HepG2 (cell line): Measurements from ENCODE around the gene MXD1. TPM values are rescaled to one million over a fixed set of nuclear protein-coding genes. Genes with fewer than 3 reads are reported as not detected.
A peak's percentile ranks its signal among the peaks of the same experiment; 100 is the strongest.

ENCODE experiments used
- ATAD3A ChIP-seq: sonication (generic); formaldehyde crosslinking; IDR thresholded peaks from 2 replicates; pipeline ENCODE4 v1.4.0; 2020; ENCODE audit warnings: missing genetic modification reagents
- ATRX ChIP-seq: sonication (generic); formaldehyde crosslinking; IDR thresholded peaks from 2 replicates; pipeline ENCODE4 v1.4.0; 2020; ENCODE audit warnings: missing genetic modification reagents, borderline replicate concordance
- EP300 ChIP-seq, 3 experiments: sonication (generic) in 1 of 3; formaldehyde crosslinking in 1 of 3; IDR thresholded peaks; 2 replicates each; pipeline versions ENCODE4 v1.5.1 to v1.6.1; 2011 to 2020; ENCODE audit warnings: low read depth in 2 of 3, low read length in 2 of 3, borderline replicate concordance in 1 of 3, improper control_type of control experiment in 1 of 3, mild to moderate bottlenecking in 1 of 3, missing genetic modification reagents in 1 of 3, moderate library complexity in 1 of 3
- ETV5 ChIP-seq: IDR thresholded peaks from 2 replicates; pipeline ENCODE4 v1.6.1; 2018; ENCODE audit warnings: missing biosample characterization, missing genetic modification reagents, inconsistent platforms, borderline replicate concordance
- HNRNPL ChIP-seq: fragments of 200-400 bp; formaldehyde crosslinking; IDR thresholded peaks from 2 replicates; pipeline ENCODE4 v1.6.1; 2017; ENCODE audit warnings: mild to moderate bottlenecking, low read depth, low read length
- PATZ1 ChIP-seq: sonication (generic); formaldehyde crosslinking; IDR thresholded peaks from 2 replicates; pipeline ENCODE4 v1.4.0; 2020; ENCODE audit warnings: missing genetic modification reagents
- SP140L ChIP-seq: sonication (generic); formaldehyde crosslinking; IDR thresholded peaks from 2 replicates; pipeline ENCODE4 v1.4.0; 2020; ENCODE audit warnings: missing genetic modification reagents, borderline replicate concordance
- TFDP1 ChIP-seq: IDR thresholded peaks from 2 replicates; pipeline ENCODE4 v1.6.1; 2016; ENCODE audit warnings: missing compliant biosample characterization, missing genetic modification reagents, borderline replicate concordance
- ZBTB37 ChIP-seq: sonication (generic); formaldehyde crosslinking; IDR thresholded peaks from 2 replicates; pipeline ENCODE4 v1.4.0; 2020; ENCODE audit warnings: mild to moderate bottlenecking, missing genetic modification reagents
- ZFYVE20 ChIP-seq: sonication (generic); formaldehyde crosslinking; IDR thresholded peaks from 2 replicates; pipeline ENCODE4 v1.8.0; 2023; ENCODE audit warnings: low read depth, mild to moderate bottlenecking, moderate library complexity, missing genetic modification reagents, borderline replicate concordance
- ZNF432 ChIP-seq: sonication (generic); formaldehyde crosslinking; IDR thresholded peaks from 2 replicates; pipeline ENCODE4 v1.5.0; 2020; ENCODE audit warnings: missing genetic modification reagents, mild to moderate bottlenecking, borderline replicate concordance
- ZNF468 ChIP-seq: sonication (generic); formaldehyde crosslinking; IDR thresholded peaks from 2 replicates; pipeline ENCODE4 v1.8.0; 2022; ENCODE audit warnings: mild to moderate bottlenecking, moderate library complexity, missing genetic modification reagents
- ZNF512 ChIP-seq: sonication (generic); formaldehyde crosslinking; IDR thresholded peaks from 2 replicates; pipeline ENCODE4 v1.4.0; 2020; ENCODE audit warnings: mild to moderate bottlenecking, missing genetic modification reagents
- ZNF543 ChIP-seq: sonication (generic); formaldehyde crosslinking; IDR thresholded peaks from 2 replicates; pipeline ENCODE4 v1.4.0; 2020; ENCODE audit warnings: mild to moderate bottlenecking, missing genetic modification reagents
- ZNF605 ChIP-seq: sonication (generic); formaldehyde crosslinking; IDR thresholded peaks from 2 replicates; pipeline ENCODE4 v1.8.0; 2022; ENCODE audit warnings: mild to moderate bottlenecking, missing genetic modification reagents
- ZNF691 ChIP-seq: sonication (generic); formaldehyde crosslinking; IDR thresholded peaks from 2 replicates; pipeline ENCODE4 v1.4.0; 2020; ENCODE audit warnings: missing genetic modification reagents, low read depth, mild to moderate bottlenecking, borderline replicate concordance
- ZNF83 ChIP-seq: sonication (generic); formaldehyde crosslinking; IDR thresholded peaks from 2 replicates; pipeline ENCODE4 v1.4.0; 2020; ENCODE audit warnings: missing genetic modification reagents, mild to moderate bottlenecking, borderline replicate concordance
- polyA plus RNA-seq, 8 experiments: library from polyadenylated mRNA; depleted of rRNA in 3 of 8; stranded (reverse) in 7 of 8; unstranded in 1 of 8; fragments of >200 nt; fragmentation: Illumina TruSeq in 4 of 8; extraction: Trizol in 4 of 8; gene quantifications; 2 replicates each; pipeline versions ENCODE4 v1.2.1 to v1.2.3, GENCODE V29; 2011 to 2016; ENCODE audit warnings: low read depth in 4 of 8, missing spikeins in 1 of 8, mixed read lengths in 1 of 8; ENCODE audit not compliant: insufficient read depth in 1 of 8
- total RNA-seq, 5 experiments: library from RNA; depleted of rRNA; stranded (reverse); fragments of >200 nt; fragmentation: Illumina TruSeq; extraction: Trizol; gene quantifications; 2 replicates each; pipeline ENCODE4 v1.2.3, GENCODE V29; 2016; ENCODE audit warnings: low read depth in 1 of 5

Gene MXD1
- total and polyA plus RNA-seq, 2 of the 13 experiments (the other 11 are each of a cell fraction or from before 2014, with no cell fraction given) = 6.4 to 14.9 TPM

- TF ChIP-seq ZBTB37 (CRISPR knock-in tag) = no peak
- no peak for TF ChIP-seq ATRX
- TF ChIP-seq ZNF468 = peak; percentile 67; the same call in 1 of the 2 replicates
- TF ChIP-seq SP140L = 0 out of 2 replicates have a peak, but pooled peaks have one; percentile 32
- no peak for TF ChIP-seq ZNF512 (CRISPR knock-in tag)
- no peak for TF ChIP-seq ATAD3A (CRISPR knock-in tag)
- TF ChIP-seq EP300 (IDR thresholded peaks at IDR 0.05; ENCODE audit: low read depth in 2 of 2, low read length in 2 of 2) = peak in 1 of 2 experiments; percentile 19; a peak in 2 of 4 replicates
- TF ChIP-seq EP300 (CRISPR knock-in tag; IDR thresholded peaks at IDR 0.05; ENCODE audit: borderline replicate concordance) = peak; percentile 50; the same call in 1 of the 2 replicates
- peak; percentile 93 for TF ChIP-seq ZNF543 (CRISPR knock-in tag)
- TF ChIP-seq HNRNPL = peak; percentile 90
- no peak for TF ChIP-seq ZNF83
- TF ChIP-seq TFDP1 = peak; percentile 84; the same call in 1 of the 2 replicates
- no peak for TF ChIP-seq ZNF432
- TF ChIP-seq ZFYVE20 (CRISPR knock-in tag) = no peak; the same call in 1 of the 2 replicates
- TF ChIP-seq ETV5 = peak; percentile 92
- TF ChIP-seq PATZ1 (CRISPR knock-in tag) = no peak
- no peak; the same call in 1 of the 2 replicates for TF ChIP-seq ZNF691 (CRISPR knock-in tag)
- TF ChIP-seq ZNF605 (CRISPR knock-in tag) = peak; percentile 94
Measured at GRCh38 chr2:69914164-69914949, 552 bp upstream of the MXD1 start (continued).
